GM23248 (cell line): Measurements from ENCODE around the gene DOCK6.

Source experiments
- EZH2 ChIP-seq: fragments of 200-600 bp; sonication (generic); IDR thresholded peaks from 2 replicates; pipeline ENCODE4 v1.6.1; 2018; ENCODE audit warnings: antibody characterized with exemption, mild to moderate bottlenecking; ENCODE audit not compliant: insufficient read depth, poor library complexity, severe bottlenecking
- EZH2phosphoT487 ChIP-seq: fragments of 200-600 bp; sonication (generic); IDR thresholded peaks from 2 replicates; pipeline ENCODE4 v1.6.1; 2018; ENCODE audit warnings: antibody characterized with exemption, moderate library complexity, mild to moderate bottlenecking, low read depth; ENCODE audit not compliant: insufficient read depth

- TF ChIP-seq EZH2 (no peak), EZH2phosphoT487 (no peak)
Observed at GRCh38 chr19:11293433-11294389, 31.4 kb upstream of the DOCK6 start.
